Endothelial cell of umbilical vein (primary cell): ENCODE data around the gene ZNF112.

Experiments used
- EZH2 ChIP-seq: IDR thresholded peaks from 2 replicates; pipeline ENCODE4 v1.6.1; 2012; ENCODE audit warnings: borderline replicate concordance, low read depth, mild to moderate bottlenecking, moderate library complexity, low read length, inconsistent platforms; ENCODE audit not compliant: severe bottlenecking
- GATA2 ChIP-seq: IDR thresholded peaks from 2 replicates; pipeline ENCODE4 v1.7.0; 2011; ENCODE audit warnings: low read depth, mild to moderate bottlenecking, moderate library complexity, mixed read lengths, low read length; ENCODE audit not compliant: insufficient read length, insufficient read depth
- JUN ChIP-seq: IDR thresholded peaks from 2 replicates; pipeline ENCODE4 v1.6.1; 2011; ENCODE audit warnings: borderline replicate concordance, low read depth; ENCODE audit not compliant: insufficient read length, insufficient read depth
- MYC ChIP-seq: IDR thresholded peaks from one replicate; pipeline ENCODE4 v1.6.1; 2011; ENCODE audit warnings: mild to moderate bottlenecking, low read depth, low read length
- POLR2A ChIP-seq: IDR thresholded peaks from 2 replicates; pipeline ENCODE4 v1.6.1; 2012; ENCODE audit warnings: low read depth, mild to moderate bottlenecking, control low read depth, low read length
- POLR2AphosphoS5 ChIP-seq: IDR thresholded peaks from 2 replicates; pipeline ENCODE4 v1.6.1; 2012; ENCODE audit warnings: low read depth, mild to moderate bottlenecking, control low read depth, low read length, moderate library complexity; ENCODE audit not compliant: insufficient read depth
- TF ChIP-seq, protein P1 (sequence below), 2 donors: IDR thresholded peaks; 1 replicate in 1 of 2; 2 replicates in 1 of 2; pipeline ENCODE4 v1.5.1; 2011; ENCODE audit warnings: low read length in 2 of 2, mild to moderate bottlenecking in 2 of 2, moderate library complexity in 2 of 2, control low read depth in 1 of 2, inconsistent platforms in 1 of 2, low read depth in 1 of 2; ENCODE audit not compliant: insufficient read depth in 1 of 2; ENCODE audit errors: extremely low read depth in 1 of 2
- TF ChIP-seq, protein P2 (sequence below): IDR thresholded peaks from 2 replicates; pipeline ENCODE4 v1.6.1; 2011; ENCODE audit not compliant: insufficient read depth, insufficient read length

DNA sequence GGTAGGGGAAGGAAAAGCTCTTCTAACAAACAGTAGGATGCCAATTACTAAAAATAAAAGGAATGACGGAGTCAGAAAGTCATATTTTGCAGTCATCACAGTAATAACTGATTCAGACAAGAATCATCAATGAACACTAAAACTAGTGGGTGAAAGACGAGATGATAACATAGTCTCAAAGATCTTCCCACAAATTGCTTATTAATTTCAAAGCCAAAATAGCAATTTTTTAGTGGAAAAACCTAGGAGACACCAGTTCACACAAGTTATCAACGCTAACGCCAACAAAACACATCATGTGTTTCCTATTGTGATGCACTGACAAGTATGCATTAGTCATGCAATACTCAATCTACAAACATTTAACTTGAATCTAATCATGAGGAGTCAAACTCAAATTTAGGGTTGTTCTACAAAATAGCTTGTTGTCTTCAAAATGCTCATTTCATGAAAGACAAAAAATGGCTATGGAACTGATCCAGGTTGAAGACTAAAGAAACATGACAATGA is 78.2 kb downstream of the ZNF112 start:
- TF ChIP-seq POLR2AphosphoS5 (no peak), MYC (no peak), GATA2 (no peak), POLR2A (no peak), EZH2 (no peak), JUN (no peak)
- TF ChIP-seq, protein P1, sequence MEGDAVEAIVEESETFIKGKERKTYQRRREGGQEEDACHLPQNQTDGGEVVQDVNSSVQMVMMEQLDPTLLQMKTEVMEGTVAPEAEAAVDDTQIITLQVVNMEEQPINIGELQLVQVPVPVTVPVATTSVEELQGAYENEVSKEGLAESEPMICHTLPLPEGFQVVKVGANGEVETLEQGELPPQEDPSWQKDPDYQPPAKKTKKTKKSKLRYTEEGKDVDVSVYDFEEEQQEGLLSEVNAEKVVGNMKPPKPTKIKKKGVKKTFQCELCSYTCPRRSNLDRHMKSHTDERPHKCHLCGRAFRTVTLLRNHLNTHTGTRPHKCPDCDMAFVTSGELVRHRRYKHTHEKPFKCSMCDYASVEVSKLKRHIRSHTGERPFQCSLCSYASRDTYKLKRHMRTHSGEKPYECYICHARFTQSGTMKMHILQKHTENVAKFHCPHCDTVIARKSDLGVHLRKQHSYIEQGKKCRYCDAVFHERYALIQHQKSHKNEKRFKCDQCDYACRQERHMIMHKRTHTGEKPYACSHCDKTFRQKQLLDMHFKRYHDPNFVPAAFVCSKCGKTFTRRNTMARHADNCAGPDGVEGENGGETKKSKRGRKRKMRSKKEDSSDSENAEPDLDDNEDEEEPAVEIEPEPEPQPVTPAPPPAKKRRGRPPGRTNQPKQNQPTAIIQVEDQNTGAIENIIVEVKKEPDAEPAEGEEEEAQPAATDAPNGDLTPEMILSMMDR (IDR thresholded peaks at IDR 0.05; ENCODE audit: extremely low read depth in 1 of 2, insufficient read depth in 1 of 2, low read depth in 1 of 2, low read length in 2 of 2) = no peak
- TF ChIP-seq, protein P2, sequence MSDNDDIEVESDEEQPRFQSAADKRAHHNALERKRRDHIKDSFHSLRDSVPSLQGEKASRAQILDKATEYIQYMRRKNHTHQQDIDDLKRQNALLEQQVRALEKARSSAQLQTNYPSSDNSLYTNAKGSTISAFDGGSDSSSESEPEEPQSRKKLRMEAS = no peak
